OCI-LY3 (cell line): ENCODE data around the gene TRIM71.

Experiments
- H2AFZ ChIP-seq: fragments of 200-600, 300-600 bp; shearing (Covaris generic); 2 replicates; pipeline ENCODE4 v1.6.0; 2014; ENCODE audit warnings: antibody characterized with exemption, low read depth, low read length
- H3K27ac ChIP-seq: fragments of 200-600, 300-600 bp; sonication (generic); 2 replicates; pipeline ENCODE4 v1.5.1; 2014; ENCODE audit warnings: mild to moderate bottlenecking, low read length, moderate library complexity, mixed read lengths
- H3K27me3 ChIP-seq: fragments of 200-600, 300-600 bp; sonication (generic); 2 replicates; pipeline ENCODE4 v1.6.1; 2014; ENCODE audit warnings: low read depth, low read length, mixed read lengths
- H3K36me3 ChIP-seq: fragments of 200-600, 300-600 bp; sonication (generic); replicated peaks from 2 replicates; pipeline ENCODE3; 2014; ENCODE audit warnings: low read depth, low read length, mixed read lengths
- H3K4me1 ChIP-seq: fragments of 300-600, 200-600 bp; sonication (generic); 2 replicates; pipeline ENCODE4 v1.6.1; 2014; ENCODE audit warnings: low read length, mixed read lengths
- H3K4me2 ChIP-seq: fragments of 200-600, 300-600 bp; sonication (generic); 2 replicates; pipeline ENCODE4 v1.6.1; 2014; ENCODE audit warnings: low read length, mixed read lengths
- H3K4me3 ChIP-seq: fragments of 300-600, 200-600 bp; sonication (generic); 2 replicates; pipeline ENCODE4 v1.5.1; 2014; ENCODE audit warnings: antibody characterized with exemption, mild to moderate bottlenecking, low read length, moderate library complexity
- H3K79me2 ChIP-seq: fragments of 300-600, 200-600 bp; shearing (Covaris generic); 2 replicates; pipeline ENCODE4 v1.6.1; 2014; ENCODE audit warnings: mild to moderate bottlenecking, low read length, mixed read lengths
- H3K9ac ChIP-seq: fragments of 300-600, 200-600 bp; shearing (Covaris generic); 2 replicates; pipeline ENCODE4 v1.6.0; 2014; ENCODE audit warnings: mild to moderate bottlenecking, low read length, moderate library complexity
- H3K9me3 ChIP-seq: fragments of 200-600, 300-600 bp; shearing (Covaris generic); 2 replicates; pipeline ENCODE4 v1.6.1; 2014; ENCODE audit warnings: low read length, mixed read lengths; ENCODE audit not compliant: insufficient read depth
- H4K20me1 ChIP-seq: fragments of 200-600, 300-600 bp; sonication (generic); 2 replicates; pipeline ENCODE4 v1.6.1; 2016; ENCODE audit warnings: low read length, mixed read lengths; ENCODE audit not compliant: insufficient read depth
- CTCF ChIP-seq: fragments of 200-600, 300-600 bp; sonication (generic); IDR thresholded peaks from 2 replicates; pipeline ENCODE4 v1.5.1; 2014; ENCODE audit warnings: antibody characterized with exemption, low read length, low read depth
- EZH2phosphoT487 ChIP-seq: fragments of 200-600 bp; shearing (Covaris generic); IDR thresholded peaks from 2 replicates; pipeline ENCODE4 v1.6.1; 2018; ENCODE audit warnings: antibody characterized with exemption, mixed run types, low read depth

The TRIM71 gene

GRCh38 chr3:32835049-32835371 is 17.2 kb downstream of the TRIM71 start:
- Histone ChIP-seq H3K4me3 (no peak overlapping the region), H3K4me1 (0 out of 2 replicates have a peak, but pooled peaks cover 5% of the 10 kb centered on the region), H3K79me2 (no peaks in the 10 kb centered on the region), H2AFZ (no peak overlapping the region), H3K27me3 (peaks cover 26% of the 10 kb centered on the region), H3K27ac (no peak overlapping the region), H3K4me2 (no peak overlapping the region), H3K9ac (no peak overlapping the region), H3K36me3 (no peaks in the 10 kb centered on the region), H4K20me1 (no peaks in the 10 kb centered on the region), H3K9me3 (no peaks in the 10 kb centered on the region)
- TF ChIP-seq EZH2phosphoT487 (no peak), CTCF (no peak)

- no peaks in the 10 kb centered on the region for H4K20me1 ChIP-seq
- no peaks in the 10 kb centered on the region for H3K79me2 ChIP-seq
- H2AFZ ChIP-seq: no peak overlapping the region
- TF ChIP-seq CTCF (no peak), EZH2phosphoT487 (no peak)
- no peaks in the 10 kb centered on the region for H3K36me3 ChIP-seq
- H3K4me3 ChIP-seq: no peak overlapping the region
- no peak overlapping the region for H3K9ac ChIP-seq
- no peak overlapping the region for H3K27ac ChIP-seq
- no peak overlapping the region for H3K4me2 ChIP-seq
- no peaks in the 10 kb centered on the region for H3K9me3 ChIP-seq
- H3K27me3 ChIP-seq: peaks cover 26% of the 10 kb centered on the region
- H3K4me1 ChIP-seq: 0 out of 2 replicates have a peak, but pooled peaks cover 5% of the 10 kb centered on the region
Measured at GRCh38 chr3:32835961-32836360, 18.2 kb downstream of the TRIM71 start.

GRCh38 chr3:32836601-32837000 is 18.8 kb downstream of the TRIM71 start:
- H3K4me3 ChIP-seq: no peak overlapping the region
- H3K4me2 ChIP-seq: no peak overlapping the region
- no peak overlapping the region for H2AFZ ChIP-seq
- no peaks in the 10 kb centered on the region for H3K79me2 ChIP-seq
- peaks cover 10% of the 10 kb centered on the region; the same call in 1 of the 2 replicates for H3K4me1 ChIP-seq
- H3K27me3 ChIP-seq: peaks cover 26% of the 10 kb centered on the region
- H3K27ac ChIP-seq: no peak overlapping the region
- no peaks in the 10 kb centered on the region for H3K36me3 ChIP-seq
- H4K20me1 ChIP-seq: no peaks in the 10 kb centered on the region
- TF ChIP-seq EZH2phosphoT487: no peak
- no peak for TF ChIP-seq CTCF
- no peak overlapping the region for H3K9ac ChIP-seq
- H3K9me3 ChIP-seq: no peaks in the 10 kb centered on the region

- H4K20me1 ChIP-seq: no peaks in the 10 kb centered on the region
- no peaks in the 10 kb centered on the region for H3K36me3 ChIP-seq
- H3K4me2 ChIP-seq: no peak overlapping the region
- no peaks in the 10 kb centered on the region for H3K79me2 ChIP-seq
- no peak overlapping the region for H3K4me3 ChIP-seq
- TF ChIP-seq CTCF (no peak), EZH2phosphoT487 (no peak)
- H3K9me3 ChIP-seq: no peaks in the 10 kb centered on the region
- no peak overlapping the region for H3K9ac ChIP-seq
- H3K27ac ChIP-seq: no peak overlapping the region
- no peak overlapping the region for H2AFZ ChIP-seq
- H3K4me1 ChIP-seq: peaks cover 17% of the 10 kb centered on the region
- peaks cover 26% of the 10 kb centered on the region for H3K27me3 ChIP-seq
Measured at GRCh38 chr3:32837366-32837765, 19.6 kb downstream of the TRIM71 start.
